ENCODE data around the gene RESF1. TPM values are rescaled to one million over a fixed set of nuclear protein-coding genes. Genes with fewer than 3 reads are reported as not detected.

The RESF1 gene
- total and polyA plus RNA-seq, 11 donors = 9.5 to 42.8 (median 22.8) TPM

DNA sequence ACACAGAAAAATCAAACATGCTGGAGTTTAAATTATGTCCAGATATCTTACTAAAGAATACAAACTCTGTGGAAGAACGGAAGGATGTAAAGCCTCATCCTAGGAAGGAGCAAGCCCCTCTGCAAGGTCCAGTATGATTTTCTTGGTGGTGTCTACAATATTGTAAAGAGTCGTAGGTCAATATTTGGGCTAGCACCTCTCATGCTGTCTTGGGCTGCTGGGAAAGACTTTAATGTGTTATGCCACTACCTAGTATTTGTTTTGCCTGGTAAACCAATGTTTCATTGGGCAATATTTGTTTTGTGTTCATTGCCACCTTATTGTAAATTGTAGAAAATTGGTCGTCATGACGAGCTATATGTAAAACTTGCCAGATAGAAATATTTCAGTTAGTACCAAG lies 26.6 kb downstream of the RESF1 start:
- H3K4me1 ChIP-seq = peaks cover 0 to 8% (median 0%) of the 10 kb centered on the region in 12 donors
- no peak for DNase-seq
- H3K27me3 ChIP-seq = no peaks in the 10 kb centered on the region
- H3K27ac ChIP-seq = no peak overlapping the region
- no peak overlapping the region for H3K4me3 ChIP-seq
- H3K36me3 ChIP-seq = peaks cover 3 to 47% (median 25%) of the 10 kb centered on the region in 9 donors
- H3K9me3 ChIP-seq = peaks cover 0 to 48% (median 1%) of the 10 kb centered on the region in 12 donors
- intact Hi-C loops (cut with DNase I) = no loop called here
- ATAC-seq = no peak
- 95 to 98% (median 97%) methylated on average over 4 of the region's 4 CpGs for WGBS, 4 donors
- TF ChIP-seq POLR2A (IDR thresholded peaks at IDR 0.05) = no peak
- TF ChIP-seq, protein P1, sequence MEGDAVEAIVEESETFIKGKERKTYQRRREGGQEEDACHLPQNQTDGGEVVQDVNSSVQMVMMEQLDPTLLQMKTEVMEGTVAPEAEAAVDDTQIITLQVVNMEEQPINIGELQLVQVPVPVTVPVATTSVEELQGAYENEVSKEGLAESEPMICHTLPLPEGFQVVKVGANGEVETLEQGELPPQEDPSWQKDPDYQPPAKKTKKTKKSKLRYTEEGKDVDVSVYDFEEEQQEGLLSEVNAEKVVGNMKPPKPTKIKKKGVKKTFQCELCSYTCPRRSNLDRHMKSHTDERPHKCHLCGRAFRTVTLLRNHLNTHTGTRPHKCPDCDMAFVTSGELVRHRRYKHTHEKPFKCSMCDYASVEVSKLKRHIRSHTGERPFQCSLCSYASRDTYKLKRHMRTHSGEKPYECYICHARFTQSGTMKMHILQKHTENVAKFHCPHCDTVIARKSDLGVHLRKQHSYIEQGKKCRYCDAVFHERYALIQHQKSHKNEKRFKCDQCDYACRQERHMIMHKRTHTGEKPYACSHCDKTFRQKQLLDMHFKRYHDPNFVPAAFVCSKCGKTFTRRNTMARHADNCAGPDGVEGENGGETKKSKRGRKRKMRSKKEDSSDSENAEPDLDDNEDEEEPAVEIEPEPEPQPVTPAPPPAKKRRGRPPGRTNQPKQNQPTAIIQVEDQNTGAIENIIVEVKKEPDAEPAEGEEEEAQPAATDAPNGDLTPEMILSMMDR (IDR thresholded peaks at IDR 0.05) = no peak

DNA sequence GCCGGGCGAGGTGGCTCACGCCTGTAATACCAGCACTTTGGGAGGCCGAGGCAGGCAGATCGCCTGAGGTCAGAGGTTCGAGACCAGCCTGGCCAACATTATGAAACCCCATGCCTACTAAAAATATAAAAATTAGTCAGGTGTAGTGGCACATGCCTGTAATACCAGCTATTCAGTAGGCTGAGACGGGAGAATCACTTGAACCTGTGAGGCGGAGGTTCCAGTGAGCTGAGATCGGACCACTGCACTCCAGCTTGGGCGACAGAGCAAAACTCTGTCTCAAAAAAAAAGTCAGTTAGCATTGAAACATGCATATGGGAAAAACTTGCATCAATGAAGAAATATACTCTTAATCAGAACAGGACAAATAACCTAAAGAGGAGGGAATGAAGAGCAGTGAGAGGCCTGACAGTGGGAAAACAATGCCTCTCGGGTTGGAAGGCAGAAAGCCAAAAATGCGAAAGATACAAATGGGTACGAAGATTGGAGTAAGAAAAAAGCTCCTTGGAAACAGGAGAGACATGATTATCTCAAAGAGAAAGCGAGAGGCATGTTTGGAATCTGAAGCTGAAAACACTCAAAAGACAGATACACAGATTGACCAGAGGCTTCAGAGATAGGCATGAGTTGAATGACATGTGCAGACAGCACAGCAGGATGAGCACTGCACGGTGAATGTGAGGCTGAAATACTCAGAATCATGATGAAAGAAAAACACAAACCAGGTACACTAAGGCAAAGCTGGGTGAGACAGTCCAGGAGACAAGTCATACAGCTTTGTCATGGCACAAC lies 30.6 kb downstream of the RESF1 start:
- H3K27me3 ChIP-seq = no peaks in the 10 kb centered on the region
- peaks cover 0 to 67% (median 51%) of the 10 kb centered on the region in 9 donors for H3K36me3 ChIP-seq
- H3K4me1 ChIP-seq = peaks cover 0 to 8% (median 0%) of the 10 kb centered on the region in 12 donors
- DNase-seq (no peak), ATAC-seq (no peak)
- intact Hi-C loops (cut with DNase I) = no loop called here
- no peak overlapping the region for H3K27ac ChIP-seq
- H3K9me3 ChIP-seq = peaks cover 0 to 11% (median 0%) of the 10 kb centered on the region in 12 donors
- no peak overlapping the region for H3K4me3 ChIP-seq
- WGBS, 4 donors = 77 to 82% (median 78%) methylated on average over 15 of the region's 15 CpGs
- TF ChIP-seq, protein P1 (IDR thresholded peaks at IDR 0.05) = no peak
- TF ChIP-seq POLR2A (IDR thresholded peaks at IDR 0.05) = no peak

DNA sequence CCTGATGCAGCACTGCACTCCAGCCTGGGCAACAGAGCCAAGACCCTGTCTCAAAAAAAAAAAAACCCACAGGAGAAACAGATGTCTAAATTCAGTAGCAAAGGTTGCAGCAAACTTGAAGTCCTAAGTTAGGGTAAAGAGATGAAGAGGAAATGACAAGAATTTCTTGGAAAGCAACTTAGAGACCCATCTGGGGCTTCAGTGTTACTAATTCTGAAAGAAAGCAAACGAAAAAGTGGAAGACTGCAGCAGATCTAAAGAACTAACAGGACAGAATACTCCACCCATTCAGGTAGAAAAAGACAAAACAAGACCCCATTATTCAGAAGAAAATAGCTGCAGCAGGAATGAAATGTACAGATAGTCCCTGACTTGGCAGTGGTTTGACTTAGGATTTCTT lies 31.9 kb downstream of the RESF1 start:
- ATAC-seq (no peak), DNase-seq (no peak)
- TF ChIP-seq, protein P1 (IDR thresholded peaks at IDR 0.05) = no peak
- no peak for TF ChIP-seq POLR2A (IDR thresholded peaks at IDR 0.05)
- no peak overlapping the region for H3K4me3 ChIP-seq
- H3K36me3 ChIP-seq = peaks cover 0 to 81% (median 57%) of the 10 kb centered on the region in 9 donors
- no peaks in the 10 kb centered on the region for H3K27me3 ChIP-seq
- H3K27ac ChIP-seq = no peak overlapping the region
- WGBS, 4 donors = 71 to 80% (median 73%) methylated on average over 1 of the region's 1 CpG
- intact Hi-C loops (cut with DNase I) = no loop called here
- peaks cover 0 to 8% (median 0%) of the 10 kb centered on the region in 12 donors for H3K4me1 ChIP-seq
- H3K9me3 ChIP-seq = no peaks in the 10 kb centered on the region

DNA sequence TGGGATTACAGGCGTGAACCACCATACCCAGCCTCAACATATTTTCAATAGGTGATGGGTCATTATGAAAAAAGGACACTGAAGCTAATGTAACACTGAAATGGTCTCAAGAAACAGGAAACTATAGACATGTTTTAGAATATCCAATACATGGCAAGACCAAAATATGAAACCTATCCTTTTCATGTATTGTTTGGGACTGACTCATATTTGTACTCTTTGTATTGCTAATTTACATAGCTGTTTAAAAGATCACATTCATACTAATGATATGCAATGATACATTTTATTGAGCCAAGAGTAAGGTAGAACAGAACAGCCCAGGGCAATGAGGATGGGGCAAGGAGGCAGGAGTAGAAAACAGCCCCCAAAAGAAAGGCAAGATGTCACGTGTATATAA lies 32.6 kb downstream of the RESF1 start:
- no peak for TF ChIP-seq POLR2A (IDR thresholded peaks at IDR 0.05)
- TF ChIP-seq, protein P1 (IDR thresholded peaks at IDR 0.05) = no peak
- ATAC-seq (no peak), DNase-seq (no peak)
- no peak overlapping the region for H3K4me3 ChIP-seq
- H3K27ac ChIP-seq = no peak overlapping the region
- H3K36me3 ChIP-seq = peaks cover 0 to 88% (median 64%) of the 10 kb centered on the region in 9 donors
- WGBS, 4 donors = 92 to 98% (median 95%) methylated on average over 2 of the region's 2 CpGs
- peaks cover 0 to 8% (median 0%) of the 10 kb centered on the region in 12 donors for H3K4me1 ChIP-seq
- no peaks in the 10 kb centered on the region for H3K27me3 ChIP-seq
- no peaks in the 10 kb centered on the region for H3K9me3 ChIP-seq
- intact Hi-C loops (cut with DNase I) = no loop called here

Data from heart left ventricle (tissue), 16 donors.